GM21515 (cell line): ENCODE measurements around the gene GFOD1.
A peak's percentile ranks its signal among the peaks of the same experiment; 100 is the strongest.

Source experiments
- ATAC-seq: cut with Tn5 transposase; IDR thresholded peaks from one replicate; pipeline ENCODE4 v1.9.1; 2021; ENCODE audit not compliant: unreplicated experiment

GFOD1 gene

GRCh38 chr6:13383328-13384163 lies 103.9 kb downstream of the GFOD1 start:
- peak; percentile 87 for ATAC-seq

GRCh38 chr6:13380761-13381160 lies 106.6 kb downstream of the GFOD1 start:
- ATAC-seq: no peak

- ATAC-seq: no peak
Measured at GRCh38 chr6:13378669-13379590, 108.5 kb downstream of the GFOD1 start.

GRCh38 chr6:13377054-13377758 lies 110.2 kb downstream of the GFOD1 start:
- ATAC-seq: no peak

- ATAC-seq: peak; percentile 67
Measured at GRCh38 chr6:13375360-13375878, 112.0 kb downstream of the GFOD1 start.

- ATAC-seq: no peak
Measured at GRCh38 chr6:13373919-13374318, 113.5 kb downstream of the GFOD1 start.

GRCh38 chr6:13373488-13373886 lies 113.9 kb downstream of the GFOD1 start:
- ATAC-seq: no peak

- ATAC-seq: no peak
Measured at GRCh38 chr6:13372688-13373487, 114.5 kb downstream of the GFOD1 start.

- no peak for ATAC-seq
Measured at GRCh38 chr6:13372076-13372475, 115.3 kb downstream of the GFOD1 start.

- ATAC-seq: no peak
Measured at GRCh38 chr6:13371421-13372072, 115.9 kb downstream of the GFOD1 start.

GRCh38 chr6:13370623-13371022 lies 116.8 kb downstream of the GFOD1 start:
- ATAC-seq: no peak

- ATAC-seq: no peak
Measured at GRCh38 chr6:13369591-13369990, 117.8 kb downstream of the GFOD1 start.

- ATAC-seq: no peak
Measured at GRCh38 chr6:13368731-13369115, 118.7 kb downstream of the GFOD1 start.

GRCh38 chr6:13368079-13368730 lies 119.2 kb downstream of the GFOD1 start:
- no peak for ATAC-seq

GRCh38 chr6:13367396-13367795 lies 120.0 kb downstream of the GFOD1 start:
- ATAC-seq: no peak

- ATAC-seq: no peak
Measured at GRCh38 chr6:13365320-13365719, 122.1 kb downstream of the GFOD1 start.

GRCh38 chr6:13364842-13365241 lies 122.6 kb downstream of the GFOD1 start:
- ATAC-seq: no peak

GRCh38 chr6:13362412-13362811 lies 125.0 kb downstream of the GFOD1 start:
- ATAC-seq: no peak
